GM21723 (cell line): ENCODE data around the gene ACBD4.

Source experiments
- ATAC-seq: cut with Tn5 transposase; IDR thresholded peaks from one replicate; pipeline ENCODE4 v1.9.1; 2021; ENCODE audit warnings: mild to moderate bottlenecking, moderate library complexity; ENCODE audit not compliant: unreplicated experiment

The ACBD4 gene

GRCh38 chr17:45104029-45104428 is 31.5 kb upstream of the ACBD4 start:
- ATAC-seq: no peak

- no peak for ATAC-seq
Measured at GRCh38 chr17:45104497-45104896, 31.0 kb upstream of the ACBD4 start.

- ATAC-seq: no peak
Measured at GRCh38 chr17:45104907-45105624, 30.4 kb upstream of the ACBD4 start.

- ATAC-seq: no peak
Measured at GRCh38 chr17:45106096-45106495, 29.4 kb upstream of the ACBD4 start.

- no peak for ATAC-seq
Measured at GRCh38 chr17:45106582-45106981, 28.9 kb upstream of the ACBD4 start.

- no peak for ATAC-seq
Measured at GRCh38 chr17:45107293-45108010, 28.0 kb upstream of the ACBD4 start.

GRCh38 chr17:45108051-45108450 is 27.4 kb upstream of the ACBD4 start:
- ATAC-seq: no peak

- no peak for ATAC-seq
Measured at GRCh38 chr17:45108595-45109521, 26.6 kb upstream of the ACBD4 start.

- no peak for ATAC-seq
Measured at GRCh38 chr17:45110676-45111611, 24.5 kb upstream of the ACBD4 start.

- no peak for ATAC-seq
Measured at GRCh38 chr17:45111850-45112249, 23.6 kb upstream of the ACBD4 start.

- ATAC-seq: no peak
Measured at GRCh38 chr17:45112559-45113423, 22.7 kb upstream of the ACBD4 start.

GRCh38 chr17:45113424-45113754 is 22.1 kb upstream of the ACBD4 start:
- ATAC-seq: no peak

- ATAC-seq: no peak
Measured at GRCh38 chr17:45114117-45114932, 21.2 kb upstream of the ACBD4 start.

- no peak for ATAC-seq
Measured at GRCh38 chr17:45115015-45115625, 20.4 kb upstream of the ACBD4 start.

GRCh38 chr17:45115871-45116270 is 19.6 kb upstream of the ACBD4 start:
- ATAC-seq: no peak

GRCh38 chr17:45116434-45117016 is 19.0 kb upstream of the ACBD4 start:
- no peak for ATAC-seq

- no peak for ATAC-seq
Measured at GRCh38 chr17:45117334-45117733, 18.2 kb upstream of the ACBD4 start.
